ENCODE results near the gene PDZK1.

DNA sequence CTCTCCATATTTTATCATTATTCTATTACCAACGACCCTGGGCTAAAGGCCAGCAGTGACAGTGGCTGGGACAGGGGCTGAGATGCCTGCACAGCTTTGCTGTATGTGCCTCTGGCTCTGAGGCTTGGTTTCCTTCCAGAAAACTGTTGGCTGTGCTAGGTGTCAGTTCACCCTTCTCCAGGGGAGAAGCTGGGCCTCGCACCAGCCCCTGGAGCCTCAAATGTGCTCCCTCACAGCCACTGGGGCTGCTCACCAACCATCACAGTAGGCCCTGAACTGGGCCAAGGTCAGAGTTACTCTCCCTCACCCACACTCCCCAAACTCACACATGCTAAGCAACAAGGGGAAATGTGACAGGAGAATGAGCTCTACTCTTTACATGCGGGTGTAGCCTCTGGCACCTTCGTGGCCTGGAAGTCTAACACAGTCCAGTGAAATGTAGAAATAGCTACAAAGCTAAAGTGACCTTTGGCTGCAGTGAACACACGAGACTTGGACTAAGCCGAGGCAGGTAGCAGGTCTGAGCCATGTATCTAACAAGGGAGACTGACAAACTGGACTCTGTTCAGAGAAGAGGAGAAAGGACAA is 7.5 kb upstream of the PDZK1 start:
- TF ChIP-seq TAF1 (IDR thresholded peaks at IDR 0.05; ENCODE audit: borderline replicate concordance, insufficient read depth, low read length): no peak
- TF ChIP-seq POLR2AphosphoS5 (IDR thresholded peaks at IDR 0.05; ENCODE audit: low read depth, low read length): no peak
- TF ChIP-seq, protein P1, sequence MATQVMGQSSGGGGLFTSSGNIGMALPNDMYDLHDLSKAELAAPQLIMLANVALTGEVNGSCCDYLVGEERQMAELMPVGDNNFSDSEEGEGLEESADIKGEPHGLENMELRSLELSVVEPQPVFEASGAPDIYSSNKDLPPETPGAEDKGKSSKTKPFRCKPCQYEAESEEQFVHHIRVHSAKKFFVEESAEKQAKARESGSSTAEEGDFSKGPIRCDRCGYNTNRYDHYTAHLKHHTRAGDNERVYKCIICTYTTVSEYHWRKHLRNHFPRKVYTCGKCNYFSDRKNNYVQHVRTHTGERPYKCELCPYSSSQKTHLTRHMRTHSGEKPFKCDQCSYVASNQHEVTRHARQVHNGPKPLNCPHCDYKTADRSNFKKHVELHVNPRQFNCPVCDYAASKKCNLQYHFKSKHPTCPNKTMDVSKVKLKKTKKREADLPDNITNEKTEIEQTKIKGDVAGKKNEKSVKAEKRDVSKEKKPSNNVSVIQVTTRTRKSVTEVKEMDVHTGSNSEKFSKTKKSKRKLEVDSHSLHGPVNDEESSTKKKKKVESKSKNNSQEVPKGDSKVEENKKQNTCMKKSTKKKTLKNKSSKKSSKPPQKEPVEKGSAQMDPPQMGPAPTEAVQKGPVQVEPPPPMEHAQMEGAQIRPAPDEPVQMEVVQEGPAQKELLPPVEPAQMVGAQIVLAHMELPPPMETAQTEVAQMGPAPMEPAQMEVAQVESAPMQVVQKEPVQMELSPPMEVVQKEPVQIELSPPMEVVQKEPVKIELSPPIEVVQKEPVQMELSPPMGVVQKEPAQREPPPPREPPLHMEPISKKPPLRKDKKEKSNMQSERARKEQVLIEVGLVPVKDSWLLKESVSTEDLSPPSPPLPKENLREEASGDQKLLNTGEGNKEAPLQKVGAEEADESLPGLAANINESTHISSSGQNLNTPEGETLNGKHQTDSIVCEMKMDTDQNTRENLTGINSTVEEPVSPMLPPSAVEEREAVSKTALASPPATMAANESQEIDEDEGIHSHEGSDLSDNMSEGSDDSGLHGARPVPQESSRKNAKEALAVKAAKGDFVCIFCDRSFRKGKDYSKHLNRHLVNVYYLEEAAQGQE (IDR thresholded peaks at IDR 0.05; ENCODE audit: insufficient read depth in 1 of 2, low read depth in 2 of 2, low read length in 2 of 2): no peak
